Measurements from ENCODE around the gene TIMM50.

Gene TIMM50

DNA sequence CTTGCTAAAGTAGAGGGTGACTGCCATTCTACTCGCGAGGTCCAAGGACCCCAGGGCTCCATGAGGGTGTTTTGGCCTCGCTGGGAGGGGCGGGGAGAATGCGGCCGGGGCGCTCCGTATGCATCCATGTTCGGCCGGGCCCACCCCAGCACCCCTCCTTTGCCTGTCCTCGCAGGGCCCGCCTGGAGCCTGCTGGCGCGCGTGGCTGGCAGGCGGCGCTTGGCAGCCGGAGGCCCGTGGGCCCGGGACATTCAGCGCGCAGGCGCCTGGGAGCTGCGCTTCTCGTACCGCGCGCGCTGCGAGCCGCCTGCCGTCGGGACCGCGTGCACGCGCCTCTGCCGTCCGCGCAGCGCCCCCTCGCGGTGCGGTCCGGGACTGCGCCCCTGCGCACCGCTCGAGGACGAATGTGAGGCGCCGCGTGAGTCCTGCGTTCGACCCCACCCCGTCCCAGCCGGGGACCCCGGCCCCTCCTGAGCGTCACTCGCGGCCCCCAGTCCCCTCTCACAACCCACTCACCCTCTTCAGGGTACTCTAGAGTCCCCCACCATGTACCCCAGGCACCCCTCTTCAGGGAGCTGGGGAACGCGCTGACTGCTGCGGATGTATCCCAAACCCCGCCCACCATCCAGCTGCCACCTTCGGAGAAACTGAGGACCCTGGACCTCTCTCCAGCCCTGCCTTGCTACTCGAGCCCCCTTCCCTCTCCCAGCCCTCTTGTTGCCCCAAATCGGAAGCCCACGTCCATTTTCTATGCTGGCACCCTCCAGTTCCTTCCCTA is 22.2 kb downstream of the TIMM50 start:
- peak; percentile 67 for DNase-seq

DNA sequence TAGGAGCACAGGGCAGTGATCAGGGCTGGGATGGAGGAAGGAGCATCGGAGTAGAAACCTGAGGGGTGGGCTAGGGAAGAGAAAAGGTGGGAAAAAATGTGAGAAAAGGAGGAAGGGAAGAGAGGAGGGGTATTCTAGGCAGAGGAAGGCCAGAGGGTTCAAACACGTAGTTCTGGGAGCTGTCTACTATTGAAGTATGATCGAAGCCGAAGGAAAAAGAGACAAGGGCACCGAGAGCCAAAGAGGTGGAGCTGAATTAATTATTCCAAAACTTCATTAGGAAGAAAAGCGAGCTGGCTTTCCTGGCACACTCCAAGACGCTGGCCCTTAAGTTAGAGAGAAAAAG is 25.9 kb downstream of the TIMM50 start:
- DNase-seq: no peak

DNA sequence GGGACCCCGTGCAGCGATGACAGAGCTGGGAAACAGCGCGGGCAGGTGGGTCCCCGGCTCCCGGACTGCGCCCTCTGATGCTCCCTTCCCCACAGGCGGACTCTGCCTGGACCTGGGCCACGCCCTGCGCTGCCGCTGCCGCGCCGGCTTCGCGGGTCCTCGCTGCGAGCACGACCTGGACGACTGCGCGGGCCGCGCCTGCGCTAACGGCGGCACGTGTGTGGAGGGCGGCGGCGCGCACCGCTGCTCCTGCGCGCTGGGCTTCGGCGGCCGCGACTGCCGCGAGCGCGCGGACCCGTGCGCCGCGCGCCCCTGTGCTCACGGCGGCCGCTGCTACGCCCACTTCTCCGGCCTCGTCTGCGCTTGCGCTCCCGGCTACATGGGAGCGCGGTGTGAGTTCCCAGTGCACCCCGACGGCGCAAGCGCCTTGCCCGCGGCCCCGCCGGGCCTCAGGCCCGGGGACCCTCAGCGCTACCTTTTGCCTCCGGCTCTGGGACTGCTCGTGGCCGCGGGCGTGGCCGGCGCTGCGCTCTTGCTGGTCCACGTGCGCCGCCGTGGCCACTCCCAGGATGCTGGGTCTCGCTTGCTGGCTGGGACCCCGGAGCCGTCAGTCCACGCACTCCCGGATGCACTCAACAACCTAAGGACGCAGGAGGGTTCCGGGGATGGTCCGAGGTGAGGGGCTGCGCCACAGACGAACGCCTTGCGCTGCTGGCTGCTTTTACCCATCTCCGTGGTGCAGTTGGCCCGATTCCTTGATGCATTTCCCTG is 26.5 kb downstream of the TIMM50 start:
- peak; percentile 29 for DNase-seq

DNA sequence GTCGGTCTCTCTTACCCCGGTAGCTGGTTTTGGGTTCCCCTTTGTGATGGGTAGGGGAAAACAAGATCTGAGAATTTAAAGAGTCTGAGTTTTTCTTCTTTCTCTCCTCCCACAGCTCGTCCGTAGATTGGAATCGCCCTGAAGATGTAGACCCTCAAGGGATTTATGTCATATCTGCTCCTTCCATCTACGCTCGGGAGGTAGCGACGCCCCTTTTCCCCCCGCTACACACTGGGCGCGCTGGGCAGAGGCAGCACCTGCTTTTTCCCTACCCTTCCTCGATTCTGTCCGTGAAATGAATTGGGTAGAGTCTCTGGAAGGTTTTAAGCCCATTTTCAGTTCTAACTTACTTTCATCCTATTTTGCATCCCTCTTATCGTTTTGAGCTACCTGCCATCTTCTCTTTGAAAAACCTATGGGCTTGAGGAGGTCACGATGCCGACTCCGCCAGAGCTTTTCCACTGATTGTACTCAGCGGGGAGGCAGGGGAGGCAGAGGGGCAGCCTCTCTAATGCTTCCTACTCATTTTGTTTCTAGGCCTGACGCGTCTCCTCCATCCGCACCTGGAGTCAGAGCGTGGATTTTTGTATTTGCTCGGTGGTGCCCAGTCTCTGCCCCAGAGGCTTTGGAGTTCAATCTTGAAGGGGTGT is 27.2 kb downstream of the TIMM50 start:
- DNase-seq: no peak

DNA sequence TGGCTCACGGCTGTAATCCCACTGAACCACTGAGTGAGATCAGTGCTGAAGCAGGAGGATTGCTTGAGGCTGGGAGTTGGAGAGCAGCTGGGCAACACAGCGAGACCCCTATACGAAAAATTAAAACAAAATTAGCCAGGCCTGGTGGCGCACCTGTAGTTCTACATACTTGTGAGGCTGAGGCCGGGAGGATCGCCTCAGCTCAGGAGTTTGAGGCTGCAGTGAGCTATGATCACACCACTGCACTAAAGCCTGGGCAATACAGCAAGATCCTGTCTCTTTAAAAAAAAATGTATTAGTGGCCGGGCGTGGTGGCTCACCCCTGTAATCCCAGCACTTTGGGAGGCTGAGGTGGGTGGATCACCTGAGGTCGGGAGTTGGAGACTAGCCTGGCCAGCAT is 28.0 kb downstream of the TIMM50 start:
- DNase-seq: no peak

DNA sequence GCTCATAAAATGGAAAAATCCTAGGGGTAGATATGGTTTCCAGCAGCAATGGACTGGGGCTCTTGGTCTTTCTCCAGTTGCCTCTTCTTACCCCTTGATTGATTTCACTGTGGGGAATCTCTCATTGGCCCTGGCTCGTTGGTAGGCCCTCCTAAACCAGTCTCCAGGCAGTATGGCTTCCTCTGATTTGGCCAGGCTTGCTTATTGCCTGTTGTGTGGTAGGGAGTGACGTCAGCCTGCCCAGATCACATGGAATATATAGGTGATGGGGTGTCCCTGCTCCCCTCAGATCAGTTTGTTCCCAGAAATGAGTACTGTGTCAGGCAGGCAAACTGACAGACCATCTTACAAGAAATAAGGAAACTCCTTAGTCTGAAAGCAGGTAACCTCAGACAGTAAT is 28.6 kb downstream of the TIMM50 start:
- no peak for DNase-seq

DNA sequence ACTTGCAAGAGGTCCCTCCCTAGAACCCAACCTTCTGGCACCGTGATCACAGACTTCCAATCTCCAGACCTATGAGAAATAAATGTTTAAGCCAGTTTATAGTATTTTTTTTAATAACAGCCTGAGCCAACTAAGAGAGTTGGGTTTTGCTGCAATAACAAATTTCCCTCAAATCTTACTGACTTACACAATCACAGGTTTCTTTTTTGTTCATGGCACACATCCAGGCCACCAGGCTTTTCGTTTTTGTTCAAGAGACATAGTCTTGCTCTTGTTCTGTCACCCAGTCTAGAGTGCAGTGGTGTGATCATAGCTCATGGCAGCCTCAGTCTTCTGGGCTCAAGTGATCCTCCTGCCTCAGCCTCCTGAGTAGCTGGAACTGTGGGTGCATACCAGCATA is 32.4 kb downstream of the TIMM50 start:
- DNase-seq: no peak

DNA sequence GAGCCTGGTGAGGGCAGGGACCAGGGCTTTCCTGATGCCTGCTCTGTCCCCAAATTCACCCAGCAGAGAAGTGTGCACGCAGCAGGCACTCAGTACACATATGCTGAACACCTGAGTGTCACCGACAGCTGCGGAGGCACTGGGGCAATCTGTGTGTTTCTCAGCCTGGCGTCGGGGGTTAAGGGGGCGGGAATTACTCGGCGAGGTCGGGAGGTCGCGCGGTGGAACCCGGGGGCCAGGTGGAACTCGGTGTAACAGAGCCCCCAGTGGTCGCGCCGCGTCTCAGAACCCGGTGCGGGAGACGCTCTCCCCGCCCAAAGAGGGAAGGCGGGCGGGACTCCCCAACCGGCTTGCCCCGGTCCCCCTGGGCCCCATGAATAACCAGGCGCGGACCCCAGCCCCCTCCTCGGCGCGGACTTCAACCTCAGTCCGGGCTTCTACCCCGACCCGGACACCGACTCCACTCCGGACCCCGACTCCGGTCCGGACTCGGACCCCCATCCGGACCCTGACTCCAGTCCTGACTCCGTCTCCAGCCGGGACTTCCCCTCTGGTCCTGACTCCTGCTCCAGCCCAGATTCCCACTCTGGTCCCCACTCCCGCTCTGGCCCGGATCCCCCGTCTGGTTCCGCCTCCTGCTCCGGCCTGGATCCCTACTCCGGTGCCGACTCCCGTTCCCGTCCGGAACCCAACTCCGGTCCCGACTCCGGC is 34.4 kb downstream of the TIMM50 start, which contains the start of gene SELENOV:
Gene SELENOV (plus strand): TSS at position 300 of the 711 bp plus-strand sequence. CDS start 74 bp downstream, at position 374.
- no peak for DNase-seq

DNA sequence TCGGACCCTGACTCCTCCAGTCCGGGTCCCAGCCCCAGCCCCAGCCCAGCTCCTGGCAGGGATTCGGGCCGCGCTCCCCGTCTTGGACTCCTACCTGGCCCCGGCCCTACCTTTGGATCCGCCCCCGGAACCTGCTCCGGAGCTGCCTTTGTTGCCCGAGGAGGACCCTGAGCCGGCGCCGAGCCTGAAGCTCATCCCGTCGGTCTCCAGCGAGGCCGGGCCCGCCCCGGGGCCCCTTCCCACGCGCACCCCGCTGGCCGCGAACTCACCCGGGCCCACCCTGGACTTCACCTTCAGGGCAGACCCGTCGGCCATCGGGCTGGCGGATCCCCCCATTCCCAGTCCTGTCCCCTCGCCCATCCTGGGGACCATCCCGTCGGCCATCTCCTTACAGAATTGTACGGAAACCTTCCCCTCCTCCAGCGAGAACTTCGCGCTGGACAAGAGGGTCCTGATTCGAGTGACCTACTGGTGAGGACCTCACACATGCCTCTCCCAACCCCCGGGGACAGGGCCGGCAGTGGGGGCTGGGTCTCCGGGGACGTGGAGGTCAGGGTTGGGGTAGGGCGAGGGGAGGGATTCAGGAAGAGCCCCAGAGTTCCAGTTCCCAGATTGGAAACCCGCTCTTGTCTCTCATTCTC is 35.0 kb downstream of the TIMM50 start:
- no peak for DNase-seq

DNA sequence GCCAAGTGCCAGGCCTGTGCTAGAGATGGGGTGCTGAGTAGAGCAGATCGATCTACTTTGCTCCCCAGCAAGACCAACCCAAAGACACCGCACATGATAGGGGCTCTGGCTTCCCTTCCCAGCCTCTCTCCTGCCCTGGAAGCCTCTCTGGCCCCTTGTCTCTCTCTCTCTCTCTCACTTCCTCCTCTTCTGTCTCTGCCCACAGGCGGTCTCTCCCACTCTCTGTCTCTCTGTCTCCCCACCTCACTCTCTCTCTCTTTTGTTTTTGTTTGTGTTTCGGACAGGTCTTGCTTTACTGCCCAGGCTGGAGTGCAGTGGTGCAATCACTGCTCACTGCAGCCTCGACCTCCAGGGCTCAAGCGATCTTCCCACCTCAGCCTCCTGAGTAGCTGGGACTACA is 35.6 kb downstream of the TIMM50 start:
- no peak for DNase-seq

DNA sequence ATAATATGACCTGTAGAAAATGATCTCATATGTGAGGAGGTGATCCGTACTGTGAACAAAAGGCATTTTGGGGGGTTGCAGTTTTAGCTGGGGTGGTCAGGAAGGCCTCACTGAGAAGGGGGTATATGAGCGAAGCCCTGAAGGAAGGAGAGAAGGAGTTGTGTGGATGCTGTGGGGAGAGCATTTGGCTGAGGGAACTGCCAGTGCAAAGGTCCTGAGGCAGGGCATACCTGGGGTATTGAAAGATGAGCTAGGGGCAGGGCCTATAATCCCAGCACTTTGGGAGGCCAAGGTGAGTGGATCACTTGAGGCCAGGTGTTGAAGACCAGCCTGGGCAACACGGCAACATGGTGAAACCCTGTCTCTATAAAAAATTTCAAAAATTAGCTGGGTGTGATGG is 36.8 kb downstream of the TIMM50 start:
- no peak for DNase-seq

DNA sequence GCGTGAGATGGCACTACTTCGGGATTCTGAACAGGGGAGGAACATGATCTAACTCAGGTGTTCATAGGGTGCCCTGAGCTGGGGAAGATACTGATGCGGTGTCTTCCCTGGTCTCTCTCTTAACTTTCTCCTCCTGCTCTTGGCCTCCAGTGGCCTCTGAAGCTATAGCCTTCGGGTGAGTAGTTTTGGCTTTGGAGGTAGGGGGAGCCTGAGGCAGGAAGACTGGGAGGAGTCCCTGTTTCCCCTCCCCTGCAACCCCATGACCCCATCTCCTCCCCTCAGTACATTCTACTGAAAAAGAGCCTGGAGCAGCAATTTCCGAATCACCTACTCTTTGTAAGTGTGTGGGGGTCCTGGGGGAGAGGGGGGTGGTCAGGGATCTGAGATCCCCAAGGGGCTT is 37.8 kb downstream of the TIMM50 start:
- DNase-seq: no peak

DNA sequence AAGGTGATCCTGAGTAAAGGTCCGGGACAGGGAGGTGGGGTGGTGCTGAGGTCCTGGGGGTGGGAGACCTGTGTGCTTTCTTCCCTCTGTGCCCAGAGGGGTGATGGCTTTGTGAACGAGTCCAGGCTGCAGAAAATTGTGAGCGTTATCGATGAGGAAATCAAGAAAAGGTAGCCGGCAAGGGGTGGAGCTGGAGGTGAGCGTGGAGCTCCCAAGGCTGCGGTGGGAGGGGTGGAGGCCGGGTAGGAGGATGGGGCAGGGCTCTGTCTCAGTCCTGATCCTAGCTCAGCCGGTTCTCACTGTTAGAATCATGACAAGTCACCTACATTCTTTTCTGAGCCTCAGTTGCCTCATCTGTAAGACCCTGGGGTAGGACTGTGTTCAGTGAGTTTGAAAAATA is 38.3 kb downstream of the TIMM50 start:
- no peak for DNase-seq

DNA sequence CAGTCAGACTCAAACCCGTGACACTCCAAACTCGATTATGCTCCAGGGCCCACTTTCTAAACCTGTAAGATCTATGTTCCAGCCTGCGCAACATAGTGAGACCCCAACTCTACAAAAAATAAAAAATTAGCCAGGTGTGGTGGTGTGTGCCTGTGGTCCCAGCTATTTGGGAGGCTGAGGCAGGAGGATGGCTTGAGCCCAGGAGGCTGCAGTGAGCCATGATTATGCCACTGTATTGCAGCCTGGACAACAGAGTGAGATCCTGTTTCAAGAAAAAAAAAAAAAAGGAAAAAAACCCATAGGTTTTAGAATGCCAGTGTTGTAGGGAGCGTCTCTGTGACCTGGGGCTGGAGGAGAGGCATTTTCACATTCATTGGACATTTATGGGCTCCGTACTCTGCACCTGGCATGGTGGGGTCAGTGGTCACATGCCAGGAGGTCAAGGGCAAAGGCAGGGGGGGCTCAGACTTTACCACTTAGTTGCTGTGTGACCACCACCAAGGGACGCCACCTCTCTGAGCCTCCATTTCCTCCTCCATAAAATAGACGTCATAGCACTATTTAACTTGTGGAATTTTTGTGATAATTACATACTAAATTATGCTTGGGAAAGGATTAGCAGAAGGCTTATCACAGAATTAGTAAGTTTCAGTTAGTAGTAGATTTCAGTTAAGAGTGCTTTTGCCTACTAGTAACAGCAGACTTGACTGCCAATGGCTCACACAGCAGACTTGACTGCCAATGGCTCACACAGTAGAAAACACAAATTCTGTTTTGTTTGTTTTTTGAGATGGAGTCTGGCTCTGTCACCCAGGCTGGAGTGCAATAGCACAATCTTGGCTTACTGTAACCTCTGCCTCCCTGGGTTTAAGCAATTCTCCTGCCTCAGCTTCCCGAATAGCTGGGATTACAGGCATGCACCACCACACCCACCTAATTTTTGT is 40.2 kb downstream of the TIMM50 start:
- no peak for DNase-seq

DNA sequence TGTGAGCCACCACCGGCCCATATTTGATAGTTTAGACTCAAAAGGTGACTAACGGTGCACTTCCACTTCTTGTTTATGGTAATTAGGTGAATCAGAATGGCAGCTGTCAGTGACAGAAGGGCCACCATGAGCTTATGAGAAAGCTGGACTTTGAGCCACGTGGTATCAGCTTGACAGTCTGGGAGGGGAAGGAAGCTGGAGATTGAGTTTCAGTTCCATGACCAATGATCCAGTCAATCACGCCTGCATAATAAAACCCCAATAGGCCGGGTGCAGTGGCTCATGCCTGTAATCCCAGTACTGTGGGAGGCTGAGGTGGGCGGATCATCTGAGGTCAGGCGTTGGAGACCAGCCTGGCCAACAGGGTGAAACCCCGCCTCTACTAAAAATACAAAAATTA is 43.9 kb downstream of the TIMM50 start:
- no peak for DNase-seq

DNA sequence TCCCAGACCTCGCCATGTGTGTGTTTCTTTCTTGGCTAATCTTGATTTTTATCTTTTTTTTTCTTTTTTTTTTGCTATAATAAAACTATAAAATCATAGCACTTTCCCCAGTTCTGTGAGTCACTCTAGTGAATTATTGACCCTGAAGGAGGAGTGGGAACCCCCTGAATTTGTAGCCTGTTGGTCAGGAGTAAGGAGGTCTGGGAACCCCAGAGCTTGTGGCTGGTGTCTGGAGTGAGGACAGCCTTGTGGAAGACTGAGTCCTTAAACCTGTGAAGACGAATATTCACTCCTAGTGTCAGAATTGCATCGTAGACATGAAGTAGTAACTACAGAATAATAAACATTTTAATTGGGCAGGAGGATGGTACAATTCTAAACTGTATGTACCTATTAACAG is 44.6 kb downstream of the TIMM50 start:
- no peak for DNase-seq

DNA sequence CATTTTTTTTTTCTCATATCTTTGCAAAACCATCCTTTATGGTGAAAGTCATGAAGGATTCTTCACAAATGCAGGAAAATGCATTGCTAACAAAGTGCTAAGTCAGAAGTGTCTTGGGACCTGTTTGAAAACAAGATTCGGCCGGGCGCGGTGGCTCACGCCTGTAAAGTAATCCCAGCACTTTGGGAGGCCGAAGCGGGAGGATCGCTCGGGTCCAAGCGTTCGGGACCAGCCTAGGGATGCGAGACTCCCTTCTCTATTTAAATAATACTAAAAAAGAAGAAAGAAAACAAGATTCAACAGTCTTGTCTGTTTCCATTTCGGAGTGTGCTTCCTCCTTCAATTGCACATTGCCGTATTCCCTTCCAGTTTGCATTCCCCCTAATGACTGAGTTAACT is 51.2 kb downstream of the TIMM50 start:
- no peak for DNase-seq

DNA sequence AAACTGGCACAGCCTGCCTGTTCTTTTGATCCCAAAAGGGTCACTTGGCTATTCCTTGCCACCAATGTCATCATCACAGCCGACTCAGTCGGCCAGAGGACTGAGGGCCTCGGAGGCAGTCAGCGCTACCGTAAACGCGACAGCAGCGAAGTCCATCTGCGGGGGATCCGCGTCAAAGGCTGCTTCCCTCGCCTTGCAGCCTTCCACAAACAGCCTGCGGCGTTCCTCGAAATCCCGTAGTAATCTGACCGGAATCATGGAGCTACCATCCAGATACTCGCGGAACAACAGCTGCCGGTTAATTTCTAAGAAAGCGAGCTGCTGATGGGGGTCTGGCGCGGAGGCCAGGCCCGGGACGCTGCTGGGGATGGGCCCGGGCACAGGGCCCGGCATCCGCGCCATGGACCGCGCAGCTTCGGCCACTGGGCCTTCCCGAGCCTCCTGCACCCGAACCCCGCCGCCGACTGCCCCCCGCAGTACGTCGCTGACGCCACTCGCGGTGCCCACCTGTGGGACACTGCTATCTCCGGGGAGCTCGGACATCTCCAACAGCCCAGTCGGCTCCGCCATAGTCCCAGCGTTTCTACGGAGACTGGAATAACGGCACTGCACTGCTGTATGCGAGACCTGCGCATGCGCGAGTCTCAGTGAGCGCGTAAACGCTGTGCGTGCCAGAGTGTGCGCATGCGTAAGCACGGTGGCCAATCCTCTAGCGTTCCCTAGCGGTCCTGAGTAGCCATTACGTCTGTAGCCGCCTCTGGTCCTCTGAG is 51.8 kb downstream of the TIMM50 start, which contains the start of gene EID2B:
Gene EID2B (minus strand): TSS at position 620 of the 770 bp plus-strand sequence. CDS start 50 bp downstream, at position 570.
- peak; percentile 87 for DNase-seq

DNA sequence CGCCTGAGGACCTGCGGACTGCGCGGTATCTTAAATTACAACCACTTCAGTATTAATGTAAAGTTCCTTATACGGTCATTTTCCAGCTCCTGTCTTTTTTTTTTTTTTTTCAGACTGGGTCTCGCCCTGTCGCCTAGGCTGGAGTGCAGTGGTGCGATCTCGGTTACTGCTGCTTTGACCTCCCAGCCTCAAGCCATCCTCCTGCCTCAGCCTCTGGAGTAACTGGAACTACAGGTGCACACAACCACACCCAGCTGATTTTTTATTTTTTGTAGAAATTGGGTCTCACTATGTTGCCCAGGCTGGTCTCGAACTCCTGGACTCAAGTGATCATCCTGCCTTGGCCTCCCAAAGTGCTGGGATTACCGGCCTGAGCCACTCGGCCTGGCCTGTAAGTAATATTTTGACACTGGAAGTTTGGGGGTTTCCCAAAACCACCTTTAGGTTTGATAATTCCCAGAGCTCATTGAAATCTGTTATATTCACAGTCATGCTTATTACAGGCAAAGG is 52.4 kb downstream of the TIMM50 start:
- no peak for DNase-seq

DNA sequence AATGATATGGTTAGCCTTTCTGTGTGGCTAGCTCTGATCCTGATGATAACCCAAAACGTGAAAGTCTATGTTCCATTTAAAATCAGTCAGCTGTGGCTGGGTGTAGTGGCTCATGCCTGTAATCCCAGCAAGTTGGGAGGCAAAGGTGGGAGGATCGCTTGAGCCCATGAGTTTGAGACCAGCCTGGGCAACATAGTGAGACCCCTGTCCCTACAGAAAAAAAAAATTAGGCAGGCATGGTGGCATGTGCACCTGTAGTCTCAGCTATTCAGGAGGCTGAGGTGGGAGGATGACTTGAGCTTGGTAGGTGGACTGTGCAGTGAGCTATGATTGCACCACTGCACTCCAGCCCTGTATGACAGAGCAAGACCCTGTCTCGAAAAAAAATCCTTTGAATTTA is 53.2 kb downstream of the TIMM50 start:
- DNase-seq: no peak

DNA sequence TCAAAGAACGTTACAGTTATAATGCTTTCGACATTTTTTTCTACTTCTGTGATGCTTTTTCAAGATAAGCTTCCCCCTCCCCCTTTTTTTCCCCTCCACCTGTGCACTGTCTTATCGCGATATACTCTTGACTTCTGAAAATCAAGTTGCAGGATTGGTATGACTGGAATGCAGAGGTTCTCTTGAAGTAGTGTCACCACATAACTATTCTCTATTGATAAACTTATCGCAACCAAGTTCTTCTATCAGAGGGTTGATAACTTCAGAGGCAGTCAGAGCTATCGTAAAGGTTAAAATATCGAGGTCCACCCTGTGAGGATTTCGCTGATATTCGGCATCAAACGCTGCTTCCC is 58.5 kb downstream of the TIMM50 start:
- no peak for DNase-seq
